K562 treated with DMSO at 1 percent for 12 hours (cell line): Measurements from ENCODE around the gene PPA2. TPM values are rescaled to one million over a fixed set of nuclear protein-coding genes. Genes with fewer than 3 reads are reported as not detected.

ENCODE experiments used
- total RNA-seq: library from RNA; unstranded; fragments of 300-600 nt; gene quantifications from 2 replicates; pipeline ENCODE4 v1.2.3, GENCODE V29; 2022; ENCODE audit not compliant: insufficient read depth

The PPA2 gene
- 44.0 and 44.5 TPM in 2 replicates for total RNA-seq

GRCh38 chr4:105473324-105474098, at the start of gene PPA2:
Gene PPA2 (minus strand): TSS chr4:105474062. CDS start chr4:105474050, 12 bp downstream.

Other genes starting within 250 kb of the PPA2 start
- gene ARHGEF38, start 78.6 kb upstream of the PPA2 start, total RNA-seq: not detected in 2 replicates
- gene INTS12, start 234.6 kb upstream of the PPA2 start, total RNA-seq: 18.8 and 22.6 TPM in 2 replicates
- gene GSTCD, start 234.7 kb upstream of the PPA2 start, total RNA-seq: 3.3 and 6.3 TPM in 2 replicates